BE2C (cell line): ENCODE results near the gene KCNJ8. TPM values are rescaled to one million over a fixed set of nuclear protein-coding genes. Genes with fewer than 3 reads are reported as not detected.

Experiments used
- DNase-seq: peaks from one replicate; pipeline ENCODE4 v3.0.0-alpha.2; 2020
- H3K27me3 ChIP-seq: fragments of 250-450 bp; sonication (Bioruptor Pico); 2 replicates; pipeline ENCODE4 v1.5.1; 2020; ENCODE audit warnings: mild to moderate bottlenecking
- H3K36me3 ChIP-seq: fragments of 250-450 bp; sonication (Bioruptor Pico); 2 replicates; pipeline ENCODE4 v1.5.1; 2020; ENCODE audit warnings: mild to moderate bottlenecking
- H3K4me1 ChIP-seq: fragments of 250-450 bp; sonication (Bioruptor Pico); 2 replicates; pipeline ENCODE4 v1.5.1; 2020
- H3K4me3 ChIP-seq: 2 replicates; pipeline ENCODE4 v1.5.1; 2011; ENCODE audit warnings: low read depth, low read length
- H3K9me3 ChIP-seq: fragments of 250-450 bp; sonication (Bioruptor Pico); 2 replicates; pipeline ENCODE4 v1.5.1; 2020
- CTCF ChIP-seq: IDR thresholded peaks from 2 replicates; pipeline ENCODE4 v1.5.1; 2012; ENCODE audit warnings: mild to moderate bottlenecking, low read depth, low read length
- polyA plus RNA-seq: library from polyadenylated mRNA; unstranded; fragments of >200 nt; gene quantifications from one replicate; pipeline ENCODE4 v1.2.1, GENCODE V29; 2012; ENCODE audit warnings: low read depth, missing spikeins; ENCODE audit not compliant: insufficient read length, insufficient read depth

KCNJ8 gene
- polyA plus RNA-seq = 116 TPM

DNA sequence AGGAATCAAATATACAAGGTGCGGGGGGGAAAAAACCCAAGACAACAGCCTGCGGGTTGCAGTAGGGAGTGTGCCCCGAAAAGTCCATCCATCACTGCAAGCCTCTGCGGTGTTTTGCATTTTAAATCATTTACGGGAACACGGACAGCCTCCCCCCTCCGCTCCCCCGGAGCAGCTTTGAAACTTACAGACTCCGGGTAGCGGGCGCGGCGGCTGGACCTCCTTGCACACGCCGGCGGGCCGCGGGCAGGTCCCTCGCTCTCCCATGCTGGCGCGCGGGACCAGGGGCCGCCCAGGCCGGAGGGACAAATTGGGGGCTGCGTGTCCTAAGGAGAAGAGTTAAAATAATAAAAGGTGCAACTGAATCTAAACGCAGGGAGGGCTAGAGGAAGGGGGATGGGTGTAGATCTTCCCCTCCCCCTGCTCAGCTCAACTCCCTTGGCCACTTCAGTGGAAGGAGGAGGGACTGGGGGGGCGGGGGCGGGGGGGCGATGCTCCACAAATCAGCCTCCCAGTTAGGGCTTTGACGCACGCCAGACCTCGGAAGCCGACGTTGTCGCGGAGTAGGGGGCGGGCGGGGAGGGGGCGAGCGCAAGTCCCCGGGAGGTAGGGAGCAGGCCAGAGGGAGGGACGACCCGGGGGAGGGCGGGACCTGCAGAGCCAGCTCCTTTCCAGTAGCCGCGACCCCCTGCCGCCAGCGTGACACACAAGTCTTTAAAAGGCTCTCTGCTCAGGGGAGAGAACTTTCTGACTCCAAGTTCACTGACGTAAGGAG lies at the start of gene KCNJ8:
Gene KCNJ8, minus strand, starts transcription at position 349 of the 775 bp plus-strand sequence. CDS start 1,090 bp downstream, outside the sequence.
- peaks cover 14% of the 10 kb centered on the region for H3K4me1 ChIP-seq
- no peaks in the 10 kb centered on the region for H3K27me3 ChIP-seq
- no peaks in the 10 kb centered on the region for H3K9me3 ChIP-seq
- TF ChIP-seq CTCF = no peak
- peak; percentile 97 for DNase-seq
- peak within 1 kb of the TSS; percentile 72 for H3K4me3 ChIP-seq
- peaks cover 42% of the 10 kb centered on the region for H3K36me3 ChIP-seq

- no peaks in the 10 kb centered on the region for H3K4me1 ChIP-seq
Observed at GRCh38 chr12:21823581-21823980, 49.1 kb upstream of the KCNJ8 start.

GRCh38 chr12:21819678-21820077 lies 45.2 kb upstream of the KCNJ8 start:
- H3K36me3 ChIP-seq = no peaks in the 10 kb centered on the region
- no peaks in the 10 kb centered on the region for H3K9me3 ChIP-seq
- no peak for DNase-seq
- no peaks in the 10 kb centered on the region; the same call in 1 of the 2 replicates for H3K4me1 ChIP-seq
- no peak overlapping the region for H3K4me3 ChIP-seq
- no peaks in the 10 kb centered on the region for H3K27me3 ChIP-seq
- no peak for TF ChIP-seq CTCF

More at GRCh38 chr12:21823581-21823980, 49.1 kb upstream of the KCNJ8 start:
- Histone ChIP-seq H3K9me3 (no peaks in the 10 kb centered on the region), H3K4me3 (no peak overlapping the region), H3K36me3 (no peaks in the 10 kb centered on the region), H3K27me3 (no peaks in the 10 kb centered on the region)
- no peak for DNase-seq
- TF ChIP-seq CTCF = no peak

DNA sequence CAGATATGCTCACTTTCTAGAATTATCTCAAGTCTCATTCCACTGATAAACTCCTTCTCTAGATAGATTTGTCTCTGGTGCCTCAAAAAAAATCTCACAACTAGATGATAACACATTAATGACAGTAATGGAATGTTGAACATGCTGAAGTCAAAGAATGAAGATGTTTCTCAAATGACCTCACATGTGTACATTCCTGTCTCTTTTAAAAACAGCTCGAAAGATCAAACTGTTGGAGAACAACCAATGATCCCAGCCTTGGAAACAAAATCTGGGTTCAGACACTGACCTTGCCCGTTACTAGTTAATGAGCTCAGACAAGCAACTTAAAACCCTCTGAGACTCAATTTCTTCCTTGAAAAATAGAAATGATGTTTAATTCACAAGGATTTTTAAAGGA lies 44.7 kb upstream of the KCNJ8 start:
- Histone ChIP-seq H3K27me3 (no peaks in the 10 kb centered on the region), H3K4me3 (no peak overlapping the region), H3K9me3 (no peaks in the 10 kb centered on the region; the same call in 1 of the 2 replicates), H3K4me1 (peaks cover 3% of the 10 kb centered on the region), H3K36me3 (no peaks in the 10 kb centered on the region)
- TF ChIP-seq CTCF = no peak
- no peak for DNase-seq

DNA sequence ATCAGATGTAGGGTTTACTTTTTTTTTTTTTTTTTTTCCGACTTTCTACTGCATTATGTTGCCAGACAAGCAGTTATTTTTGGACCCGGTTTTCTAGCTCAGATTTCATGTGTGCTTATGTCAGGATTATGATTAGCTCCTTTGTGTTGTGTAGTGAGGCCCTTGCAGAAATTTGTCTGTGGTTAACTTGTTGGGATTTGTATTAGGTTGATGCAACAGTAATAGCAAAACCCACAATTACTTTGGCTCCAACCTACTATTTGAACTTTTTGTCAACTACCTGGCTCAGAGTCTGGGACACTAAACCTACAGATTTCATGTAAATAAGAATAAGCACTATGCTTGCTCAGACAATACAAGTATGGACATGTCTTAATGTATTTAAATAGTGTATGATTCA lies 44.1 kb upstream of the KCNJ8 start:
- H3K27me3 ChIP-seq = no peaks in the 10 kb centered on the region
- no peak for TF ChIP-seq CTCF
- no peaks in the 10 kb centered on the region for H3K36me3 ChIP-seq
- DNase-seq = no peak
- H3K9me3 ChIP-seq = no peaks in the 10 kb centered on the region; the same call in 1 of the 2 replicates
- peaks cover 9% of the 10 kb centered on the region for H3K4me1 ChIP-seq
- no peak overlapping the region for H3K4me3 ChIP-seq
